ENCODE data around the gene PCGF1. TPM values are rescaled to one million over a fixed set of nuclear protein-coding genes. Genes with fewer than 3 reads are reported as not detected.

PCGF1 gene
- total and polyA plus RNA-seq, 2 of the 8 experiments (the other 6 are each of a cell fraction or from before 2014, with no cell fraction given) = 10.0 to 23.7 TPM

DNA sequence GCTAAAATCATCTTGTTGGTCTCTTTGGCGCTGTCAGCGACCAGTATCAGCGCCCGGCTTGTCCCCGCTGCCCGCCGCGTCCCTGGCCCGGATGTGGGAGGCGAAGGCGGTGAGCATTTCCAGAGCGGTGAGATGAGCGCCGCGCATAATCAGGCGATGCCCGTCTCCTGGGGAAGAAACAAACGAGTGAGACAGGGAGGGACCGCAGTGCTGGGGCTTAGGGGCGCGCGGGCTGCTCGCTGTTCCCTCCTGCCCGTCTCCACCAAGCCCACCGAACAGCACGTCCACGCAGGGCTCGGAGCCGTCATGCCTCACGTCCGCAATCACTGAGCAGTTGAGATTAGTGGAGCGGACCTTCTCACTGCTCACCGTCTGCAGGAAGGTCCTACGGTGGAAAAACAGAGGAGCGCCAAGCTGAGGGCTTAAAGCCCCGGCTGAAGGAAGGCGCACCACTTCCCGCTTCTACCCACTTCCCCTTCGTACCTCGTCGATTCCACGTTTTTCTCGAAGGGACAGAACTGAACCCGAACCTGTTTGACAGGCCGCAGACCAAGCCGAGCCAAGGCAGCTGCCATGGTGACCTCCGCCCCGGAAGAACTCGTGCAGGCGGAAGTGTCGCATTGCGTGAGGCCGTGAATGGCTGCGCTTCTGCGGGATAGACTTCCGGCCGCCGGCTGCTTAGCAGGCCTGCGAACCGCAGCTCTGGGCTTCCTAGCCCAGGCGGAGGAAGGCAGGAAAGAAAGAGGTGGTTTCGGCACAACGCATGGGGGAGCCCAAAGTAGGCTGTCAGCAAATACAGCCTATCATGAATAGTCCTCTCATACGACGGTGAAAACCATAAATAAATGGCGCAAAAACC, 35.2 kb downstream of the PCGF1 start, which contains the start of gene MRPL53:
MRPL53 (minus strand) TSS at position 595 of the 859 bp plus-strand sequence; CDS start at position 575, 20 bp downstream.
- 2% methylated on average over 59 of the region's 66 CpGs; no CpG with 5 or more reads in 1 of the 2 experiments for whole genome bisulfite sequencing, 2 experiments (ENCODE audit: extremely low coverage in 1 of 2, insufficient coverage in 1 of 2, insufficient read length in 1 of 2, insufficient replicate concordance in 2 of 2, low coverage in 1 of 2, low lambda C conversion rate in 2 of 2, missing lambda C conversion rate in 1 of 2)
- H4K91ac ChIP-seq (replicated peaks; ENCODE audit: insufficient read length, low read length) = peak within 1 kb of the TSS; percentile 79
- H3K4ac ChIP-seq (replicated peaks; ENCODE audit: insufficient read length, low read depth, low read length) = peak within 1 kb of the TSS; percentile 98
- H2AFZ ChIP-seq (ENCODE audit: low read length) = peak within 1 kb of the TSS; percentile 93
- H4K5ac ChIP-seq (ENCODE audit: insufficient read length, low read depth, low read length) = peak within 1 kb of the TSS; percentile 86
- peak within 1 kb of the TSS; percentile 94; the same call in 1 of the 2 replicates for H4K8ac ChIP-seq (ENCODE audit: extremely low read depth, insufficient read depth, low read length)
- H3K18ac ChIP-seq (ENCODE audit: extremely low read depth, low read length) = peak within 1 kb of the TSS; percentile 25; the same call in 1 of the 2 replicates
- peaks cover 11% of the 10 kb centered on the region for H3K23me2 ChIP-seq (ENCODE audit: low read depth, low read length)
- H3K9me3 ChIP-seq (ENCODE audit: insufficient read depth in 2 of 2, low read depth in 1 of 2, low read length in 1 of 2) = no peaks in the 10 kb centered on the region
- no peaks in the 10 kb centered on the region for H3K27me3 ChIP-seq (replicated peaks in 1 of 4; ENCODE audit: control insufficient read depth in 3 of 4, extremely low read depth in 1 of 4, insufficient read depth in 3 of 4, low read length in 3 of 4)
- no peaks in the 10 kb centered on the region for H4K20me1 ChIP-seq (replicated peaks in 1 of 2; ENCODE audit: control insufficient read depth in 1 of 2, insufficient read depth in 2 of 2, low read length in 2 of 2)
- FAIRE-seq (no peak), DNase-seq (ENCODE audit: low read depth in 1 of 2, low spot score in 2 of 2) (peak; percentile 84 to 94)
- H2BK120ac ChIP-seq (replicated peaks; ENCODE audit: low read depth, low read length) = peak within 1 kb of the TSS; percentile 21
- POLR2A ChIA-PET (ENCODE audit: partially characterized antibody) = interaction anchor here (0.9 to 5.2 kb wide), 13 partner anchors 8 to 78 kb away, joined by 3 to 89 read pairs (median 4); partner anchors contain the start of genes AUP1, CCDC142, HTRA2 and INO80B
- peak within 1 kb of the TSS; percentile 55 to 77 (median 72) for H3K9ac ChIP-seq (replicated peaks in 1 of 4; ENCODE audit: extremely low read depth in 1 of 4, low read depth in 3 of 4, low read length in 3 of 4)
- H3K36me3 ChIP-seq (ENCODE audit: control insufficient read depth in 2 of 4, insufficient read depth in 4 of 4, low read length in 3 of 4) = peaks cover 0 to 4% (median 2%) of the 10 kb centered on the region in 4 experiments; a peak in 6 of 8 replicates
- H2AK5ac ChIP-seq (ENCODE audit: low read depth, low read length) = no peak within 1 kb of the TSS
- no peak within 1 kb of the TSS for H2BK20ac ChIP-seq (ENCODE audit: low read length)
- CTCF ChIA-PET (ENCODE audit: partially characterized antibody) = interaction anchor here (0.6 to 5.7 kb wide), 14 partner anchors 8 to 116 kb away, joined by 3 to 86 read pairs (median 3); partner anchors contain the start of genes AUP1, CCDC142, DQX1 and HTRA2
- H3K27ac ChIP-seq (ENCODE audit: low read depth, low read length) = peak within 1 kb of the TSS; percentile 79
- H3K4me2 ChIP-seq (ENCODE audit: insufficient read depth in 1 of 2, low read depth in 2 of 2, low read length in 2 of 2) = peak within 1 kb of the TSS; percentile 97 to 98
- no peaks in the 10 kb centered on the region for H3K79me1 ChIP-seq (ENCODE audit: low read depth, low read length)
- peak within 1 kb of the TSS; percentile 73; the same call in 1 of the 2 replicates for H2BK15ac ChIP-seq (ENCODE audit: low read length)
- peaks cover 0 to 3% (median 2%) of the 10 kb centered on the region in 4 experiments; a peak in 3 of 7 replicates for H3K4me1 ChIP-seq (replicated peaks in 1 of 4; ENCODE audit: control insufficient read depth in 3 of 4, insufficient read depth in 4 of 4, low read length in 3 of 4)
- H3K14ac ChIP-seq (ENCODE audit: insufficient read length) = no peak within 1 kb of the TSS
- H3K79me2 ChIP-seq (ENCODE audit: control insufficient read depth in 1 of 2, insufficient read depth in 2 of 2, low read length in 2 of 2) = no peaks in the 10 kb centered on the region
- H3K23ac ChIP-seq (ENCODE audit: insufficient read length) = no peak within 1 kb of the TSS
- H2BK5ac ChIP-seq (ENCODE audit: low read depth, low read length) = peak within 1 kb of the TSS; percentile 85
- no peak within 1 kb of the TSS for H2BK12ac ChIP-seq (ENCODE audit: low read depth, low read length)
- peak within 1 kb of the TSS; percentile 77 to 95 (median 87) for H3K4me3 ChIP-seq (ENCODE audit: extremely low read depth in 1 of 4, insufficient read depth in 2 of 4, low read depth in 3 of 4, low read length in 4 of 4)
- H3K56ac ChIP-seq (replicated peaks; ENCODE audit: insufficient read length, low read depth, low read length) = peak within 1 kb of the TSS; percentile 91
- TF ChIP-seq CEBPB (IDR thresholded peaks at IDR 0.05; ENCODE audit: low read depth, low read length) (peak; percentile 34; the same call in 1 of the 2 replicates), SAP30 (IDR thresholded peaks at IDR 0.05; ENCODE audit: insufficient read depth, insufficient replicate concordance, low read length) (peak; percentile 97), SP2 (IDR thresholded peaks at IDR 0.05; ENCODE audit: low read length) (no peak), GABPA (IDR thresholded peaks at IDR 0.05; ENCODE audit: borderline replicate concordance, insufficient read depth, low read length) (peak; percentile 99), POLR2AphosphoS5 (IDR thresholded peaks at IDR 0.05; ENCODE audit: low read depth, low read length) (peak; percentile 94), POU5F1 (IDR thresholded peaks at IDR 0.05; ENCODE audit: low read depth, low read length) (no peak), JUN (IDR thresholded peaks at IDR 0.05; ENCODE audit: low read depth, low read length) (no peak), SIRT6 (IDR thresholded peaks at IDR 0.05; ENCODE audit: low read length) (no peak)
